ENCODE data around the gene TSHR.

The TSHR gene

GRCh38 chr14:80930095-80930494 lies 25.3 kb upstream of the TSHR start:
- Histone ChIP-seq H3K27me3 (ENCODE audit: control insufficient read depth in 1 of 2, insufficient read depth in 2 of 2, low read length in 2 of 2) (no peaks in the 10 kb centered on the region), H3K27ac (ENCODE audit: low read depth, low read length) (no peak overlapping the region), H3K9ac (ENCODE audit: low read depth in 1 of 2, low read length in 2 of 2) (no peak overlapping the region), H3K4me1 (ENCODE audit: control insufficient read depth in 1 of 2, insufficient read depth in 2 of 2, low read length in 2 of 2) (peaks cover 0 to 18% of the 10 kb centered on the region in 2 donors), H3K36me3 (ENCODE audit: control insufficient read depth in 1 of 2, insufficient read depth in 2 of 2, low read length in 2 of 2) (no peaks in the 10 kb centered on the region), H3K4me3 (ENCODE audit: low read depth in 1 of 2, low read length in 2 of 2) (no peak overlapping the region), H3K9me3 (ENCODE audit: control insufficient read depth in 1 of 2, low read length in 2 of 2) (no peaks in the 10 kb centered on the region)

DNA sequence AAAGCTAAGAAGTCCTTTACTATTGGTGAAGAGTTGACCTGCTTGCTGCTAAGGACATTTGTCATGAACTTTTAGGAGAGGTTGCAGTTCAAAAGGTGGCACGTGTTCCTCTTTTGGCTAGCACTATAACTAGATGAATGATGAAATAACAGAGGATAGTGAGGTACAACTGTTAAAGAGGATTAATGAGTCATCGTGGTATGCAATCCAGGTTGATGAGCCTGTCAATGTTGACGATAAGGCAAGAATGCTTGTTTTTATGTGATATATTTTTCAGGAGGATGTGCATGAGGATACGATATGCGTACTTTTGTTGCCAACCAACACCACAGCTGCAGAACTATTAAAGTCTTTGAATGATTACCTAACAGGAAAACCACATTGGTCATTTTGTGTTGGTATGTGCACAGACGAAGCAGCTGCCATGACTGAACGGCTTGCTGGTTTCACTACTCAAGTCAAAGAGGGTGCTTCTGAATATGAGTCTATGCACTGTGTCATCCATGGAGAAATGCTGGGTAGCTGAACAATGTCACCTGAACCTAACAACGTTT lies 24.5 kb upstream of the TSHR start:
- Histone ChIP-seq H3K36me3 (ENCODE audit: control insufficient read depth in 1 of 2, insufficient read depth in 2 of 2, low read length in 2 of 2) (no peaks in the 10 kb centered on the region), H3K27me3 (ENCODE audit: control insufficient read depth in 1 of 2, insufficient read depth in 2 of 2, low read length in 2 of 2) (no peaks in the 10 kb centered on the region), H3K4me1 (ENCODE audit: control insufficient read depth in 1 of 2, insufficient read depth in 2 of 2, low read length in 2 of 2) (peaks cover 0 to 18% of the 10 kb centered on the region in 2 donors), H3K27ac (ENCODE audit: low read depth, low read length) (no peak overlapping the region), H3K4me3 (ENCODE audit: low read depth in 1 of 2, low read length in 2 of 2) (peak overlapping the region in 1 of 2 donors; percentile 33), H3K9me3 (ENCODE audit: control insufficient read depth in 1 of 2, low read length in 2 of 2) (no peaks in the 10 kb centered on the region), H3K9ac (ENCODE audit: low read depth in 1 of 2, low read length in 2 of 2) (no peak overlapping the region)

GRCh38 chr14:80933282-80933681 lies 22.1 kb upstream of the TSHR start:
- Histone ChIP-seq H3K27me3 (ENCODE audit: control insufficient read depth in 1 of 2, insufficient read depth in 2 of 2, low read length in 2 of 2) (no peaks in the 10 kb centered on the region), H3K9ac (ENCODE audit: low read depth in 1 of 2, low read length in 2 of 2) (no peak overlapping the region), H3K36me3 (ENCODE audit: control insufficient read depth in 1 of 2, insufficient read depth in 2 of 2, low read length in 2 of 2) (no peaks in the 10 kb centered on the region), H3K27ac (ENCODE audit: low read depth, low read length) (no peak overlapping the region), H3K4me3 (ENCODE audit: low read depth in 1 of 2, low read length in 2 of 2) (no peak overlapping the region), H3K9me3 (ENCODE audit: control insufficient read depth in 1 of 2, low read length in 2 of 2) (no peaks in the 10 kb centered on the region), H3K4me1 (ENCODE audit: control insufficient read depth in 1 of 2, insufficient read depth in 2 of 2, low read length in 2 of 2) (peaks cover 0 to 18% of the 10 kb centered on the region in 2 donors)

DNA sequence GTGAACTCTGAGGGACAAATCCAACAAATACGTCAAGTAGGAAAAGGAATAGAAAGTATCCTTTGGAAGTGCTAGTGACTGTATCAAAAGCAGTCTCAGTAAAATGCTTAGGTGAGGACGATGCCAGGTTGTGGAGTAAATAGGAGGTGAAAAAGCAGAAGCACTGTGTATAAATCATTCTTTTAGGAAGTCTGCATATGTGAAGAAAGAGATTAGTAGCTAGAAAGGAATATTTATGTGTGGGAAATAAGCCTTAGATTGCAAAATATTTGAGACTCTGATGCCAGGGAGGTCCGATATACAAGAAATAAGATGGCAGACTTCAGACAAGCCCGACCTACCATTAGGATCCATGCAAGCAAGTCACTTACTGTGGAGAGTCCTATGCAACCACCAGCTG lies 21.7 kb upstream of the TSHR start:
- Histone ChIP-seq H3K9me3 (ENCODE audit: control insufficient read depth in 1 of 2, low read length in 2 of 2) (no peaks in the 10 kb centered on the region), H3K4me1 (ENCODE audit: control insufficient read depth in 1 of 2, insufficient read depth in 2 of 2, low read length in 2 of 2) (peaks cover 0 to 18% of the 10 kb centered on the region in 2 donors), H3K27ac (ENCODE audit: low read depth, low read length) (no peak overlapping the region), H3K9ac (ENCODE audit: low read depth in 1 of 2, low read length in 2 of 2) (no peak overlapping the region), H3K4me3 (ENCODE audit: low read depth in 1 of 2, low read length in 2 of 2) (no peak overlapping the region), H3K27me3 (ENCODE audit: control insufficient read depth in 1 of 2, insufficient read depth in 2 of 2, low read length in 2 of 2) (no peaks in the 10 kb centered on the region), H3K36me3 (ENCODE audit: control insufficient read depth in 1 of 2, insufficient read depth in 2 of 2, low read length in 2 of 2) (no peaks in the 10 kb centered on the region)

DNA sequence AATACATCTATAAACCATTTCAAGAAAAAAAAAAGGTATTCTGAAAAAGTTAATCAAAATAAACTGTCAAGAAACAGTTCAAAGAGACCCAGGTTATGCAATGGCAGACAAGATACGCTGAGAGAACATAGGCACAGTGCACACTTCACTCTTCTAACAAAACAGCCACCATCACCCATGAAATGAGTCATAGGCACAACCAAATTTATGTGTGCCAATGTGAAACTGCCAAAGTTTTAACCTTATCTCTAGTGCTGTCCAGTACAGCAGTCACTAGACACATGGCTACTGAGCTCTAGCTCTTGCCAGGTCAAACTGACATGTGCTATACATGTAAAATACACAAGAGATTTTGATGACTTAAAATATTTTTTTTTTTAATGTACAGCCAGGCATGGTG lies 15.3 kb upstream of the TSHR start:
- H3K27ac ChIP-seq (ENCODE audit: low read depth, low read length) = no peak overlapping the region
- peaks cover 10 to 13% of the 10 kb centered on the region in 2 donors for H3K4me1 ChIP-seq (ENCODE audit: control insufficient read depth in 1 of 2, insufficient read depth in 2 of 2, low read length in 2 of 2)
- no peak overlapping the region for H3K9ac ChIP-seq (ENCODE audit: low read depth in 1 of 2, low read length in 2 of 2)
- H3K9me3 ChIP-seq (ENCODE audit: control insufficient read depth in 1 of 2, low read length in 2 of 2) = no peaks in the 10 kb centered on the region
- H3K27me3 ChIP-seq (ENCODE audit: control insufficient read depth in 1 of 2, insufficient read depth in 2 of 2, low read length in 2 of 2) = no peaks in the 10 kb centered on the region
- no peaks in the 10 kb centered on the region for H3K36me3 ChIP-seq (ENCODE audit: control insufficient read depth in 1 of 2, insufficient read depth in 2 of 2, low read length in 2 of 2)
- H3K4me3 ChIP-seq (ENCODE audit: low read depth in 1 of 2, low read length in 2 of 2) = no peak overlapping the region

DNA sequence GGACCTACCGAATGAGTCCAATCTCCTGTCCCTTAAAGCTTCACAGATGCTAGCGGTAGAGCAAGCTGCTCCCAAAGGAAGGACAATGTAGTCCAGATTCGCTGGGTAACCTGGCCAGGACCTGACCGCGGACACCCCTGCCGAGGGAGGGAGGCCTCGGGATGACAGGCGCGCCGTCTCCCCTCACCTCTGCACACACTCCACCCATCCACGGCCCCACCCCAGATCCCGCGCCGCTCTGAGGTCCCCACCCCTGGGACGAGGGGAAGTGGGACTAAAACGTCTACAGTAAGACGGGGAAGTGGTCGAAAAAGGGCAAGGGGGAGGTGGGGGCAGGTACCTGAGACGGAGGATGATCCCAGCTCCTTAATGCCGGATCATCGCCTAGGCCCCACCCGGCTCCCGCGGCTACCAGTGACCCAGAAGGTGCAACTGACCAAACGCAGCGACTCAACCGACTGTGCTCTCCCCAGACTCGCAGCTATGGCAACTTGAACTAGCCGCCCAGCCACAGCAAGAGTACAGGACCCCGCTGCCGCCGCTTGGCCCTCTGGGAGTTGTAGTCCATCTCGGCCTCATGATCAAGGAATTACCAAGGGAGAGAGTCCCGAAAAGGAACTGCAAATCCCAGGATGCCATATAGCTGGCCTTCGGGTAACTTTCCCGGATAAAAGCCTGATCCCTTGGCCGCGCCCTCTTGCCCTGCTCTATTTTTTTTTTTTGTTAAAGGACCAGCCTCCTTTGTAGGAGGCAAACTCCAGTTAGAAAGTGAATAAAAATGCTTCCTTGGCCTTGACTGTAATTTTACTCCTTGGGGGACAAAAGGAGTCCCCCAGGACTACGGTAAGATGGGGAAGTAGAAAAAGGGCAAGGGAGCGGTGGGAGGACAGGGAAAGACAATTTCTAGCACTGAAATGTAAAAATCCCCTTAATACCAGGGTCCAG lies 13.9 kb upstream of the TSHR start, which contains the start of gene CEP128:
Gene CEP128 (minus strand): TSS at position 498 of the 945 bp plus-strand sequence.
- no peak within 1 kb of the TSS for H3K27ac ChIP-seq (ENCODE audit: low read depth, low read length)
- no peaks in the 10 kb centered on the region for H3K9me3 ChIP-seq (ENCODE audit: control insufficient read depth in 1 of 2, low read length in 2 of 2)
- no peaks in the 10 kb centered on the region for H3K36me3 ChIP-seq (ENCODE audit: control insufficient read depth in 1 of 2, insufficient read depth in 2 of 2, low read length in 2 of 2)
- peak within 1 kb of the TSS; percentile 88 to 92 for H3K4me3 ChIP-seq (ENCODE audit: low read depth in 1 of 2, low read length in 2 of 2)
- H3K27me3 ChIP-seq (ENCODE audit: control insufficient read depth in 1 of 2, insufficient read depth in 2 of 2, low read length in 2 of 2) = no peaks in the 10 kb centered on the region
- H3K4me1 ChIP-seq (ENCODE audit: control insufficient read depth in 1 of 2, insufficient read depth in 2 of 2, low read length in 2 of 2) = peaks cover 10 to 13% of the 10 kb centered on the region in 2 donors
- H3K9ac ChIP-seq (ENCODE audit: low read depth in 1 of 2, low read length in 2 of 2) = peak within 1 kb of the TSS; percentile 59 to 65

- H3K9ac ChIP-seq (ENCODE audit: low read depth in 1 of 2, low read length in 2 of 2) = peak overlapping the region; percentile 5 to 59
- no peaks in the 10 kb centered on the region for H3K36me3 ChIP-seq (ENCODE audit: control insufficient read depth in 1 of 2, insufficient read depth in 2 of 2, low read length in 2 of 2)
- H3K27me3 ChIP-seq (ENCODE audit: control insufficient read depth in 1 of 2, insufficient read depth in 2 of 2, low read length in 2 of 2) = no peaks in the 10 kb centered on the region
- peak overlapping the region; percentile 88 to 92 for H3K4me3 ChIP-seq (ENCODE audit: low read depth in 1 of 2, low read length in 2 of 2)
- peaks cover 10 to 13% of the 10 kb centered on the region in 2 donors for H3K4me1 ChIP-seq (ENCODE audit: control insufficient read depth in 1 of 2, insufficient read depth in 2 of 2, low read length in 2 of 2)
- H3K27ac ChIP-seq (ENCODE audit: low read depth, low read length) = no peak overlapping the region
- H3K9me3 ChIP-seq (ENCODE audit: control insufficient read depth in 1 of 2, low read length in 2 of 2) = no peaks in the 10 kb centered on the region
Measured at GRCh38 chr14:80942191-80942600, 13.2 kb upstream of the TSHR start.

GRCh38 chr14:80944861-80945617 lies 10.4 kb upstream of the TSHR start:
- no peaks in the 10 kb centered on the region for H3K27me3 ChIP-seq (ENCODE audit: control insufficient read depth in 1 of 2, insufficient read depth in 2 of 2, low read length in 2 of 2)
- no peaks in the 10 kb centered on the region for H3K9me3 ChIP-seq (ENCODE audit: control insufficient read depth in 1 of 2, low read length in 2 of 2)
- no peak overlapping the region for H3K4me3 ChIP-seq (ENCODE audit: low read depth in 1 of 2, low read length in 2 of 2)
- H3K4me1 ChIP-seq (ENCODE audit: control insufficient read depth in 1 of 2, insufficient read depth in 2 of 2, low read length in 2 of 2) = peaks cover 10 to 13% of the 10 kb centered on the region in 2 donors
- H3K36me3 ChIP-seq (ENCODE audit: control insufficient read depth in 1 of 2, insufficient read depth in 2 of 2, low read length in 2 of 2) = no peaks in the 10 kb centered on the region
- no peak overlapping the region for H3K27ac ChIP-seq (ENCODE audit: low read depth, low read length)
- no peak overlapping the region for H3K9ac ChIP-seq (ENCODE audit: low read depth in 1 of 2, low read length in 2 of 2)

- Histone ChIP-seq H3K9ac (ENCODE audit: low read depth in 1 of 2, low read length in 2 of 2) (no peak overlapping the region), H3K9me3 (ENCODE audit: control insufficient read depth in 1 of 2, low read length in 2 of 2) (no peaks in the 10 kb centered on the region), H3K4me3 (ENCODE audit: low read depth in 1 of 2, low read length in 2 of 2) (no peak overlapping the region), H3K27ac (ENCODE audit: low read depth, low read length) (no peak overlapping the region), H3K36me3 (ENCODE audit: control insufficient read depth in 1 of 2, insufficient read depth in 2 of 2, low read length in 2 of 2) (no peaks in the 10 kb centered on the region), H3K4me1 (ENCODE audit: control insufficient read depth in 1 of 2, insufficient read depth in 2 of 2, low read length in 2 of 2) (peaks cover 6 to 8% of the 10 kb centered on the region in 2 donors), H3K27me3 (ENCODE audit: control insufficient read depth in 1 of 2, insufficient read depth in 2 of 2, low read length in 2 of 2) (no peaks in the 10 kb centered on the region)
Measured at GRCh38 chr14:80946187-80946586, 9.2 kb upstream of the TSHR start.

DNA sequence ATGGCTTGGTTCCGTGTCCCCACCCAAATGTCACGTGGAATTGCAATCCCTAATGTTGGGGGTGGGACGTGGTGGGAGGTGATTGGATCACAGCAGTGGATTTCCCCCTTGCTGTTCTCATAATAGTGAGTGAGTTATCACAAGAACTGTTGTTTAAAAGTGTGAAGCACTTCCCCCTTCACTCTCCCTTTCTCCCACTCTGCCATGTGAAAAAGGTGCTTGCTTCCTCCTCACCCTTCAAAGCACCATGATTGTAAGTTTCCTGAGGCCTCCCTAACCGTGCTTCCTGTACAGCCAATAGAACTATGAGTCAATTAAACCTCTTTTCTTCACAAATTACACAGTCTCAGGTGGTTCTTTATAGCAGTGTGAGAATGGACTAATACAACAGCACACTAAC lies 8.6 kb upstream of the TSHR start:
- H3K9me3 ChIP-seq (ENCODE audit: control insufficient read depth in 1 of 2, low read length in 2 of 2) = no peaks in the 10 kb centered on the region
- H3K27me3 ChIP-seq (ENCODE audit: control insufficient read depth in 1 of 2, insufficient read depth in 2 of 2, low read length in 2 of 2) = no peaks in the 10 kb centered on the region
- no peak overlapping the region for H3K9ac ChIP-seq (ENCODE audit: low read depth in 1 of 2, low read length in 2 of 2)
- no peak overlapping the region for H3K4me3 ChIP-seq (ENCODE audit: low read depth in 1 of 2, low read length in 2 of 2)
- no peaks in the 10 kb centered on the region for H3K36me3 ChIP-seq (ENCODE audit: control insufficient read depth in 1 of 2, insufficient read depth in 2 of 2, low read length in 2 of 2)
- peaks cover 4 to 8% of the 10 kb centered on the region in 2 donors for H3K4me1 ChIP-seq (ENCODE audit: control insufficient read depth in 1 of 2, insufficient read depth in 2 of 2, low read length in 2 of 2)
- H3K27ac ChIP-seq (ENCODE audit: low read depth, low read length) = no peak overlapping the region
